Astrocyte of the spinal cord (primary cell): ENCODE measurements around the gene UBE2F.

Experiments used
- DNase-seq: peaks from one replicate; pipeline ENCODE4 v3.0.0; 2011; ENCODE audit warnings: low read depth, low spot score
- H3K4me3 ChIP-seq: 2 replicates; pipeline ENCODE4 v1.5.1; 2011; ENCODE audit warnings: low read depth, mild to moderate bottlenecking, low read length, moderate library complexity
- in situ Hi-C: cut with HindIII; loops from 2 replicates; pipeline ENCODE4 v1.10.0; 2017; ENCODE audit warnings: low sequenced_read_pairs
- TF ChIP-seq, protein P1 (sequence below): IDR thresholded peaks from 2 replicates; pipeline ENCODE4 v1.5.1; 2012; ENCODE audit warnings: low read depth, mild to moderate bottlenecking, low read length, inconsistent platforms

The UBE2F gene

DNA sequence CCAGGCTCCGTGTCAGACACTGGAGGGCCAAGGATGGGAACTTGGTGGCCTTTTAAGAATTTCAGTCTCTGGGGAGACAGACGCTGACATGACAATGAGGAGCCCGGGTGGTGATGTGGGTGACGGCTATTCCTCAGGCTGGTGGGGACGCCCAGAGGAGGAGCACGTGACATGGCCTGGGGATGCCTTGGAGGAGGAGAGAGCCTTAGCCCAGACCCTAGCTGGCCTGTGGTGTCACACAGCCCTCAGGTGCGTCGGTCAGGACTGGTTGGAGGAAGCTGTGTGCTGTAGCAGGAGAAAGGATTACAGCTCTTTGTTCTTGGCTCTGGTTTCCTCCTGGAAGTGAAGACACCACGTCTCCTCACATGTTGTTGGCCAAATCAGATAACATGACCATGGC is 54.0 kb downstream of the UBE2F start:
- TF ChIP-seq, protein P1, sequence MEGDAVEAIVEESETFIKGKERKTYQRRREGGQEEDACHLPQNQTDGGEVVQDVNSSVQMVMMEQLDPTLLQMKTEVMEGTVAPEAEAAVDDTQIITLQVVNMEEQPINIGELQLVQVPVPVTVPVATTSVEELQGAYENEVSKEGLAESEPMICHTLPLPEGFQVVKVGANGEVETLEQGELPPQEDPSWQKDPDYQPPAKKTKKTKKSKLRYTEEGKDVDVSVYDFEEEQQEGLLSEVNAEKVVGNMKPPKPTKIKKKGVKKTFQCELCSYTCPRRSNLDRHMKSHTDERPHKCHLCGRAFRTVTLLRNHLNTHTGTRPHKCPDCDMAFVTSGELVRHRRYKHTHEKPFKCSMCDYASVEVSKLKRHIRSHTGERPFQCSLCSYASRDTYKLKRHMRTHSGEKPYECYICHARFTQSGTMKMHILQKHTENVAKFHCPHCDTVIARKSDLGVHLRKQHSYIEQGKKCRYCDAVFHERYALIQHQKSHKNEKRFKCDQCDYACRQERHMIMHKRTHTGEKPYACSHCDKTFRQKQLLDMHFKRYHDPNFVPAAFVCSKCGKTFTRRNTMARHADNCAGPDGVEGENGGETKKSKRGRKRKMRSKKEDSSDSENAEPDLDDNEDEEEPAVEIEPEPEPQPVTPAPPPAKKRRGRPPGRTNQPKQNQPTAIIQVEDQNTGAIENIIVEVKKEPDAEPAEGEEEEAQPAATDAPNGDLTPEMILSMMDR = no peak
- DNase-seq = no peak
- no peak overlapping the region for H3K4me3 ChIP-seq
- in situ Hi-C loops = no loop called here

DNA sequence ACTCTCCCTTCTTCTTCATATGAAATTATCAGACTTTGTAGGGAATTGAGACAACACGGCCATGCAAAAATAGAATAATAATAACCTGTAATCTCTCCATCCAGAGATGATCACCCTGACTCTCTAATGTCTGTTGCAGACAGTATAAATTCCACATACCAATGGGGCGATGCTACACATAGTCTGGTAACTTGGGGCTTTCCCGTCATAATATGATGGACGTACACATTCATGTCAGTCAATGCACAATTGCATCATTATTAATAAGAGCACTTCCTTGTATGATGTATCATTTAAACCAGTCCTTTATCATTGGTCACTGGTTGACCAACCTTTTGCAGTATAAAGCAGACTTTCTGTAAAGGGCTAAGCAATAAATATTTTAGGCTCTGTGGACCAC is 54.5 kb downstream of the UBE2F start:
- TF ChIP-seq, protein P1 = no peak
- DNase-seq = no peak
- no peak overlapping the region for H3K4me3 ChIP-seq
- in situ Hi-C loops = no loop called here

DNA sequence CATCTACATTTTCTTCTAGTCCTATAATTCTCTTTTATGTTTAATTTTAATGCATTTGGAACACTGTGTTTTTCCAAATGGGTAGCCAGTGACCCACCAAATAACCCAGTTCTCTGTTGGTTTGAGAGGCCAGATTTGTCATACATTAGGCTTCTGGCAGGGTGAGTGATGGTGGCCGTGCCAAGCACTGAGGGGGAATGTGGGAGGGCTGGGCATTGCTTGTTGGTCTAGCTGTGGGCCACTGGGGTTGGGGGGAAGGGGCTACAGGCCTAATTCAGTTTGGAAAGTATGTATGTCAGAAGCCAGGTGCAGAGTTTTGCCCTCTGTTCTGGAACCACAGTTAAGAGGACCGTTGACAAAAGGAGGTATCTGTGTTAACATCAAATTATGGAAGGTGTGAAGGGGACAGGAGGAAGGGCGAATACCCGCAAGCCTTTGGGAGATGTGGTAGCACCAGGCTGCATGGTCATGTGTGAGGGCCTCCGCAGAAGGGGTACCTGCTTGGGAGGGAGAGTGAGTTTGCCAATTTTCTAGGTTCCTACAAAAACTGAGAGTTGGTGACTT is 55.9 kb downstream of the UBE2F start:
- TF ChIP-seq, protein P1 = no peak
- no peak for DNase-seq
- in situ Hi-C loops = no loop called here
- H3K4me3 ChIP-seq = no peak overlapping the region

DNA sequence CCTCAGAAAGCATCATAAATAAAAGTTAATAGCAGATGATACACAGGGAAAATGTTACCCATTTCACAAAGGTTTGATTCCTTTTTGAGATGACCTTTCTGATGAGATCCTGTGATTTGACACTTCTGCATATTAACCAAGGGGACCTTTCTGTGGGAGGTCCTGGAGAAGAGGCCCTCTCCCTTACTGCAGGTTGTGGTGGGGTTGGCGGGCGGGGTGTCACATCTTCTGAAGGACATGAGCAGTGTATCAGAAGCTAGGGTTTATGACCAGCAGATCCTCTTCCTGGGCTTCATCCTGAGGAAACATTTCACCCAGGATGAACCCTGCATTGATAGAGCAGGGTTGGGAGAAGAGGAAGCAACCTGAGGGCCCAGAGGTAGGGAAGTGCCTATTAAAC is 56.8 kb downstream of the UBE2F start:
- no peak overlapping the region for H3K4me3 ChIP-seq
- no peak for DNase-seq
- TF ChIP-seq, protein P1 = no peak
- in situ Hi-C loops = no loop called here

DNA sequence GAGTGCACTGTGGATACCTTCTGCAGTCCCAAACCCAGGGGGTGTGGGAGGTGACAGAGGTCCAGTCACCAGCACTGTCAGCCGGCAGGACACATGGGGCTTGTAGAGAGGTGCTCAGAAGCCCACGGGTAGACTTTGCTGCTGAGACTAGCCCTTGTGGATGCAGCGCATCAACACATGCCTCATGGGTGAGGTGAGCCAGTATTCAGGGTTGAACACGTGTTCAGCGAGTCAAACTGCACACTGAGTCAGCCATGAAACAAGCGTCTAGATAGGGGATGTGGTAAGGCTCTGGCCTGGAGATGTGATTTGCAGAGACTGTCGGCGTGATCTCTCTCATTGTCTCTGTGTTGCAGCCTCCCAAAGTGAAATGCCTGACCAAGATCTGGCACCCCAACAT is 58.2 kb downstream of the UBE2F start:
- no peak overlapping the region for H3K4me3 ChIP-seq
- TF ChIP-seq, protein P1 = no peak
- in situ Hi-C loops = no loop called here
- DNase-seq = peak; percentile 56

DNA sequence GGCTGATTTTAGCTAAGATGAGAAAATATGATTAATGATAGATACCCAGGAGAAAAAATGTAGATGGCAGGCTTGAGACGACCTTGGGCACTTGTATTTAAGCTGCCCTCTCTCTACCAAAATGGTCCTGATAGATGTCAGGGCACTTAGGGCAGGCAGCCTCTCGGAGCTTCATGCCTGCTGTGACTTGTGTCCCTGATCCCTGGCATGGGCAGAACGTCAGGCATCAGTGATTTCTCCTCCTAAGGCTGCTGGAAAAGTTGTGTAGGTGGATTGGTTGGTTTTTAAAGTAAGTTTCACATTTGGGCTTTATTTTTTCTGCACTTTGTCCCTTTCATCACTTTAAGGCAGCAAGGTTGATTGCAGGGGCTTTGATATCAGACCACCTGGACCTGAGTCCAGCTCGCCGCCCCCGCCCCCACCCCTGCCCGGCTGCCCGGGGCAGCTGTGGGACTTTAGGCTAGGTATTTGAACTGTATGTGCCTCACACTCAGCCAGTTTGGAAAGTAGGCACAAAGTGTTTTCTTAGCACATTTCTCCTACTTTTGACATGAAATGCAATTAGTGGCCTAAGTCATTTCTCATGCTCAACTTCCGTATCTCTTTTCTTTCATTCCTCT is 59.0 kb downstream of the UBE2F start:
- H3K4me3 ChIP-seq = no peak overlapping the region
- no peak for DNase-seq
- in situ Hi-C loops = no loop called here
- TF ChIP-seq, protein P1 = no peak
